Esophagus squamous epithelium (tissue), 4 donors: ENCODE measurements around the gene PSMB5.

Experiments used
- POLR2A ChIP-seq, 4 donors: fragments of 450-650 bp; IDR thresholded peaks; one replicate each; pipeline ENCODE4 v1.6.1; 2017; ENCODE audit warnings: antibody characterized with exemption in 4 of 4, mild to moderate bottlenecking in 4 of 4, moderate library complexity in 3 of 4
- TF ChIP-seq, protein P1 (sequence below), 6 experiments: fragments of 450-650 bp in 4 of 6; fragments of 200-600 bp in 2 of 6; sonication (generic) in 2 of 6; IDR thresholded peaks; one replicate each; pipeline ENCODE4 v1.5.1; 2016 to 2019; ENCODE audit warnings: antibody characterized with exemption in 6 of 6, mild to moderate bottlenecking in 4 of 6, moderate library complexity in 4 of 6

DNA sequence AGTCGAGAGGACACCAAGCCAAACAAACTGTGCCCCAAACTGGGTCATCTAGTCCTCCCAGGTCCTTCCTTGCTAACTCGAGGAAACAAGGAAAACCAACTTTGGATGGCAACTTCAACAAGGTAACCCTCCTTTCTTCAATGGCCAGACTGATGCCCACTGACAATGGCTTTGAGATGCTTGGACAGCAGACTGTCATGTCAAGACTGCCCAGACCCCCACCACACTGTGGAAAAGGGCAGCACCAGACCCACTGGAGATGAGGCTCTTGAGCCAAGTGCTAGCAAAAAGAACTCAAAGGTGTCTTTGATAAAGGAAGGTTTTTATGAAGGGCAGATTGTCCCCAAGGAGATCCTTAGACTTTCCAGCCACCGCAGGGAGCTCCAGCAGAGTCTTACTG lies 31.7 kb upstream of the PSMB5 start:
- TF ChIP-seq, protein P1, sequence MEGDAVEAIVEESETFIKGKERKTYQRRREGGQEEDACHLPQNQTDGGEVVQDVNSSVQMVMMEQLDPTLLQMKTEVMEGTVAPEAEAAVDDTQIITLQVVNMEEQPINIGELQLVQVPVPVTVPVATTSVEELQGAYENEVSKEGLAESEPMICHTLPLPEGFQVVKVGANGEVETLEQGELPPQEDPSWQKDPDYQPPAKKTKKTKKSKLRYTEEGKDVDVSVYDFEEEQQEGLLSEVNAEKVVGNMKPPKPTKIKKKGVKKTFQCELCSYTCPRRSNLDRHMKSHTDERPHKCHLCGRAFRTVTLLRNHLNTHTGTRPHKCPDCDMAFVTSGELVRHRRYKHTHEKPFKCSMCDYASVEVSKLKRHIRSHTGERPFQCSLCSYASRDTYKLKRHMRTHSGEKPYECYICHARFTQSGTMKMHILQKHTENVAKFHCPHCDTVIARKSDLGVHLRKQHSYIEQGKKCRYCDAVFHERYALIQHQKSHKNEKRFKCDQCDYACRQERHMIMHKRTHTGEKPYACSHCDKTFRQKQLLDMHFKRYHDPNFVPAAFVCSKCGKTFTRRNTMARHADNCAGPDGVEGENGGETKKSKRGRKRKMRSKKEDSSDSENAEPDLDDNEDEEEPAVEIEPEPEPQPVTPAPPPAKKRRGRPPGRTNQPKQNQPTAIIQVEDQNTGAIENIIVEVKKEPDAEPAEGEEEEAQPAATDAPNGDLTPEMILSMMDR (IDR thresholded peaks at IDR 0.05), result no peak
- TF ChIP-seq POLR2A (IDR thresholded peaks at IDR 0.05), result no peak
